Fibroblast of skin of right quadriceps (primary cell): ENCODE measurements around the gene KIF4A.
A peak's percentile ranks its signal among the peaks of the same experiment; 100 is the strongest.

Source experiments
- DNase-seq: peaks from one replicate; pipeline ENCODE4 v3.0.0-alpha.2; 2013

KIF4A gene

GRCh38 chrX:70444326-70444945 lies 154.5 kb downstream of the KIF4A start, which contains the start of gene DLG3:
TSS of gene DLG3 (plus strand) at chrX:70444835. CDS start at chrX:70445202, 367 bp downstream.
- DNase-seq: peak; percentile 41

DNA sequence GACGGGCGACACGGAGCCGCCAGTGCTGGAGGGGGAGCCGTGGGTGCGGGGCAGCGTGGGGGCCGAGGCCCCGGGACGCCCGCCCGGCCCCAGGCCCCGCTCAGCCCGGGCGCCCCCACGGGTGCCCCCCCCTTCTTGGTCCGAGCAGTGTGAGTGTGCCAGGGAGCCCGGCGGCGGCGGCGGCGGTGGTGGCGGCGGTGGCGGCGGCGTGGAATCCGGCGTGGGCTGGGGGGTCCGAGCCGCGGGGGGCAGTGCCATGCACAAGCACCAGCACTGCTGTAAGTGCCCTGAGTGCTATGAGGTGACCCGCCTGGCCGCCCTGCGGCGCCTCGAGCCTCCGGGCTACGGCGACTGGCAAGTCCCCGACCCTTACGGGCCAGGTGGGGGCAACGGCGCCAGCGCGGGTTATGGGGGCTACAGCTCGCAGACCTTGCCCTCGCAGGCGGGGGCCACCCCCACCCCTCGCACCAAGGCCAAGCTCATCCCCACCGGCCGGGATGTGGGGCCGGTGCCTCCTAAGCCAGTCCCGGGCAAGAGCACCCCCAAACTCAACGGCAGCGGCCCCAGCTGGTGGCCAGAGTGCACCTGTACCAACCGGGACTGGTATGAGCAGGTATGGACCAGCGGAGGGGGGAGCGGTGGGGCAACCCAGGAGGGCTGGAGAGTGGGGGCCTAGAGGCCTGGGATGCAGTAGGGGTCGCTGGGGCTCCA lies 155.2 kb downstream of the KIF4A start:
- no peak for DNase-seq

DNA sequence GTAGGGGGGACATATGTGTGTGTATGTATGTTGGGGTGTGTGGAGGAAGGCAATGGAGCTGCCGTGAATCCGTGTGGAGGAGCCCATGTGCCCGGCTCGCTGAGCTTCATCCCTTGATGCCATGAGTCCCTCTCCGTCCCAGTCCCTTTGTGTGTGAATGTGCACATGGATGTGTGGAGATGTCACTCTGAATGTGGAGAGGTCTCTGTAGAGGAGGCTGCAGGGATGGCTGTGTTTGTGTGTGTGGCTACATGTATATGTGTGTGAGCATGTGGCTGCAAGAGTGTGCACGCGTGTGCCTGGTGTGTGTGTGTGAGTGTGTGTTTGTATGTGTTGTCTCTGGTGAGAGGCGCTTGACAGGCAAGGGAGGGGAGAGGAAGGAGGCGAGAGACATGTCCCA lies 156.0 kb downstream of the KIF4A start:
- DNase-seq: no peak

DNA sequence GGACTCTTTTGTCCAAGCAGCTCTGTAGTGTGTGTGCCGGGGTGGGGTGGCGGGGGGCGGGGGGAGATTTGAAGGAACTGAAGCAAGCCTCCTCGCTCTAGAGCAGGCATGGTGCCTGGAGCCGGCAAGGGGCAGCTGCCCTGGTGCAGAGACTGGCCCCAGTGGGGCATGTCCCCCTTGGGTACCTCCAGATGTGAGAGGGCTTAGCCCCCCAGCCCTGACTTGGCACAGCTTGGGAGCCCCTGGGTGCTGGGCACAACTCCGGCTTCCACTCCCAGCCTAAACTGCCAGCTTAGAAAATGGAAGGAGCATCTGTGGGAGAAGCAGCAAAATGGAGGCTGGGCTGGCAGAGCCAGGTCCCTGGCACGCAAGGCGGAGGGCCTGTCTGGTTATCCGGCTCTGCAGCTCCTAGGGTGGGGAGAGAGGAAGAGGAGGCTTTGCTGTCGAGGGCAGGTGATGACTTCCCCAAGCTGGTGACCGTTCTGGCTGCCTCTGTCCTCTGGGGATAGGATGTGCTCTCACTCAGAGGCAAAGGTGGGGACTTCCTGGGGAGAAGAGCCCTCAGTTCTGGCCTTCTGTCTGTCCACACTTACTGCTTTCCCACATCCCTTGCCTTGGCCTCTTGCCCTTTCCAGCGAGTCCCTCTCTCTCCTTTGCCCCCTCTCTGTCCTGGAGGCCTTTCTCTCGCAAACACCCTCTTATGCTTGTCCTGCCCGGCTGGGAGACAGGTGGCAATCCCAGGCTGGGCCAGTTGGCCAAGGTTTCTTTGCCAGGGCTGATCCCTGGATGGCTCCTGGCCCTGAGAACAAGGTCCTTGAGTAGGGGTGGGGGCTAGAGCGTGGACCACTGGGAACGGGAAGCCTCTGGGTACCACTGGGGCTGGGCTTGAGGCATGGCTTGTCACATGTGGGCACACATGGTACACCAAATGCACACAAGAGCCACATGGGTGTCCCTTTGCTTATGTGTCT lies 156.8 kb downstream of the KIF4A start:
- no peak for DNase-seq

DNA sequence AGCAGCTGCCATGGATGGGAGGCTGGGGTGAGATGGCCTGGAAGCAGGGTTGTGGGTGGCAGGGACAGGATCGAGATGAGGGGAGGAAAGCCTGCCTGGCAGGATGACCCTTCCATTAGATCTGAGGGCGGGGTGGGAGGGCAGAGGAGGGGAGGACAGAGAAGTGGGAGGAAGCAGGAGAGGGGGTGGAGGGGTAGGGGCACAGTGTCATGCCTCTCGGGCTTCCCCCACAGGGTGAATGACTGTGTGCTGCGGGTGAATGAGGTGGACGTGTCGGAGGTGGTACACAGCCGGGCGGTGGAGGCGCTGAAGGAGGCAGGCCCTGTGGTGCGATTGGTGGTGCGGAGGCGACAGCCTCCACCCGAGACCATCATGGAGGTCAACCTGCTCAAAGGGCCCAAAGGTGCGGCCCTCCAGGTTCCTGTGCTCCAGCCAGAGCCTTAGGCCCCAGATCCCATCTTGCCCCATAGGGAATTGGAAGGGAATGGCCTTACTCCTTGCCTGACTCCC lies 159.6 kb downstream of the KIF4A start:
- DNase-seq: no peak

DNA sequence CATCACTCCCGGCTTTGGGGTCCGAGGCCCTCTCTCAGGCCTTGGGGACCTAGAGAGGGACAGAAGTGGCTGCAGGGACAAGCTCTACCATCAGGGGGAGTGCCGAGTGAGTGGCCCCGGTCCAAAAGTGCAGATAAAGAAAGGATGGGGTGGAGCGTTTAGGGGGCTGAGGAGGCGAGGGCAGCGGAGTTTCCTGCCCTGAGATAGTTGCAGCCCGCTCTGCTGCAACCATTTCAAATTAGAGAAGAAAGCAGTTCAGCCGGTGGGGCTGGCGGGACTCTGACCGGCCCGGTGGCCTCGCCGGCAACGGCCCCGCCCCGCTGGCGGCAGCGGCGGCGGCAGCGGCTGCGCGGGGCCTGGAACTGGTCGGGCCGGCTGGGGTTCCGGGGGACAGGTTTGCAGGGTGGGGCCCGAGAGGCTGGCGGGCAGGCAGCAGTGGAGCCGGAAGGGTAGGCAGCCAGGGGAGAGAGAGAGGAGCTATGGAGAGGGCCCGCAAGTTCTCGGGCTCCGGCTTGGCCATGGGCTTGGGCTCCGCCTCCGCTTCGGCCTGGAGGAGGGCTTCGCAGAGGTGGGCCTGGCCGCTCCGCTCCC lies 162.3 kb downstream of the KIF4A start:
- DNase-seq: peak; percentile 51

DNA sequence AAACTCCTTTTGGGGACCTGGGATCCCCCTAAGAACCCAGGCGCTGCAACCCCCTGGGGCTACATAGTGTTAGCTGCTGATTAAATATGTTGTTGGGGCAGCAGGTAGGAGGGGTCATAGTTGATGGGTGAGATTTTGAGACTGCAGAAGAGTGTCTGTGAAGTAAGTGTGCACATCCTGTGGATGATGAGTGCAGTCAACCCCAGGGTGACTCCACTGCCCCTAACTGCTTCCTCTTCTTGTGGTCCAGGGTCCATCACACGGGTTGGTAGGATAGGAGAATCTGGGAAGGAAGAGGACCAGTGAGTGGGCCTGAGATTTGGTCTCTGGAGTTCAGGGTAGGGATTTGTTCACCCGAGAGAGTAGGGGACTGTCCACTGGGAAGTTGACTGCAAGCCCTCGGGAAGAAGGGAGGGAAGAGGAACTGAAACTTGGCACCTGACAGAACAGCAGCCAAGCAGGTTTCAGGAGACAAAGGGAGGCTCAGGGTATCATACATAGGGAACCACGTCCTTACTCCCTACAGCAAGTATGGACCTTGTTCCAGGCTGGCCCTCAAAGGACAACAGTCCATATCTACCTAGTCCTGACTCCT lies 163.2 kb downstream of the KIF4A start:
- DNase-seq: no peak

- peak; percentile 56 for DNase-seq
Measured at GRCh38 chrX:70454441-70455365, 164.8 kb downstream of the KIF4A start.

DNA sequence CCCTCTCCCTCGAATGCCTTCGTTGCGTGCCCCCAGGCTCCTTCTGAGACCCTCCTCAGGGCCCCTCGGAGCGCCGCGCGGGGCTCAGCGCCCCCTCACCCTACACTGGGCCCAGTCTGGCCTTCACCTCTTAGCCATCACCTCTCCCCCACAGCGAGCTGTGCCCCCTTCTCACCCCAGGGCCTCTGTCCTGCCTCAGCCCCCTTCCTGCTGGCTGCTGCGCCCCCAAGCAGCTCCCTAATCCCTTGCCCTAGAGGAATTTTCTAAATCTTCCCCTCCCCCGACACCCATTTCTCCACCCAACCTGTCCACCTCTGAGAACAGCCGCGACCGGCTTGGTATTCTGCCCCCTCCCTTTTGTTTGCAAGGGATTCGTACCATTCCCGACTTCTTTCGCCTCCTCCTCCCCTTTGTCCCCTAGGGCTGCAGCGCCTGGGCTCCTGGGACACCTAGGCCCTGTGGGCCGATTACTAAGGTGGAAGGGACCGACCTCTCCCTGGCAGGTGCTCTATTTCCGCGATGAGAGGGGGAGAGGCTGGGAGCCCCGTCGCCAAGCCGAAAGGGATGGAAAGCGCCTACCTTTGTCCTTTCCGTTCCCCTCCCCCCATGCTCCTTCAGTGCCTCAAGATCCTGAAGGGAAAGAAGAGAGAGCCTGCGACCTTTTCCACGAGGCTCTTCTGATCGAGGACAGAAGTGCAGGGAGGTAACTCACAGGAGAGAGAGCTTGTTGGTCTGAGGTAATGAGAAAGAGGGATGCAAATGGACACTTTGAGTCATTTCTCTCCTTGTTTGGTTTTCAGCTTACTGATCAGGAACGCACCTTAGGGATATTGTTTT lies 165.7 kb downstream of the KIF4A start:
- DNase-seq: no peak

DNA sequence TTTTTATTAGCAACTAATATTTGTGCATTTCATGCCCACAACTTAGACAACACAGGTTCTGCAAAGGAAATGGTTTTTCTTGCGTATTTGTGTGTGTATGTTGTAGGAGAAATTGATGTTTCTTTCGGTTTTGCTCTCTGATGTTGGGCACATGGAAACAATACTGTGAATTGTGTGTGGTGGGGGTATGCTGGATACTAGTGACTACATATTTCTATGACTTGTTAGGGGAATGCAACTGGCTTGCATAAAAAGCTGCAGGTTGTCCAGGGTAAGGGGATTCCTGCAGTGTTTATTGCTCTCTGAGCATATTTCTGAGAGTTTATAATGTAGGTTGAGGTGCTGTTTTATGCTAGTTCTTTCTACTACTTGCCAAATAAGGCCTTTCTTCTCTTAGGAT lies 166.4 kb downstream of the KIF4A start:
- no peak for DNase-seq

- DNase-seq: no peak
Measured at GRCh38 chrX:70461026-70461425, 171.1 kb downstream of the KIF4A start.

GRCh38 chrX:70464051-70464450 lies 174.1 kb downstream of the KIF4A start:
- DNase-seq: no peak

- no peak for DNase-seq
Measured at GRCh38 chrX:70466968-70467367, 177.1 kb downstream of the KIF4A start.

- DNase-seq: no peak
Measured at GRCh38 chrX:70468709-70469108, 178.8 kb downstream of the KIF4A start.
